ENCODE measurements around the gene PRKCH. TPM values are rescaled to one million over a fixed set of nuclear protein-coding genes. Genes with fewer than 3 reads are reported as not detected.

The PRKCH gene
- total RNA-seq, 1 donor: 3.3 TPM

GRCh38 chr14:61532763-61533162, 211.4 kb downstream of the PRKCH start:
- no peak for DNase-seq (ENCODE audit: insufficient read length, low spot score, missing footprints)
- Histone ChIP-seq H4K20me1 (ENCODE audit: insufficient read depth, low read length) (no peaks in the 10 kb centered on the region), H3K4me3 (ENCODE audit: insufficient read depth, low read length) (no peak overlapping the region), H3K27ac (ENCODE audit: low read depth, low read length) (no peak overlapping the region), H3K36me3 (ENCODE audit: insufficient read depth, low read length) (no peaks in the 10 kb centered on the region), H3K9me3 (ENCODE audit: low read depth, low read length) (no peaks in the 10 kb centered on the region), H3K27me3 (ENCODE audit: insufficient read depth, low read length) (no peaks in the 10 kb centered on the region), H3K4me1 (ENCODE audit: insufficient read depth, low read length) (peaks cover 52% of the 10 kb centered on the region), H3K4me2 (ENCODE audit: insufficient read depth, low read length) (no peak overlapping the region), H3K79me2 (ENCODE audit: insufficient read depth, low read length) (no peaks in the 10 kb centered on the region), H2AFZ (ENCODE audit: low read length) (no peak overlapping the region)
- no peak for TF ChIP-seq CTCF (IDR thresholded peaks at IDR 0.05; ENCODE audit: extremely low read depth, low read depth, low read length)

- DNase-seq (ENCODE audit: insufficient read length, low spot score, missing footprints): no peak
- no peaks in the 10 kb centered on the region for H4K20me1 ChIP-seq (ENCODE audit: insufficient read depth, low read length)
- no peak overlapping the region for H2AFZ ChIP-seq (ENCODE audit: low read length)
- no peak overlapping the region for H3K27ac ChIP-seq (ENCODE audit: low read depth, low read length)
- no peaks in the 10 kb centered on the region for H3K27me3 ChIP-seq (ENCODE audit: insufficient read depth, low read length)
- peaks cover 48% of the 10 kb centered on the region for H3K4me1 ChIP-seq (ENCODE audit: insufficient read depth, low read length)
- H3K79me2 ChIP-seq (ENCODE audit: insufficient read depth, low read length): no peaks in the 10 kb centered on the region
- no peak overlapping the region for H3K4me2 ChIP-seq (ENCODE audit: insufficient read depth, low read length)
- H3K4me3 ChIP-seq (ENCODE audit: insufficient read depth, low read length): no peak overlapping the region
- no peak for TF ChIP-seq CTCF (IDR thresholded peaks at IDR 0.05; ENCODE audit: extremely low read depth, low read depth, low read length)
- no peaks in the 10 kb centered on the region for H3K9me3 ChIP-seq (ENCODE audit: low read depth, low read length)
- no peaks in the 10 kb centered on the region for H3K36me3 ChIP-seq (ENCODE audit: insufficient read depth, low read length)
Measured at GRCh38 chr14:61533513-61534255, 212.3 kb downstream of the PRKCH start.

- Histone ChIP-seq H3K36me3 (ENCODE audit: insufficient read depth, low read length) (no peaks in the 10 kb centered on the region), H4K20me1 (ENCODE audit: insufficient read depth, low read length) (no peaks in the 10 kb centered on the region), H2AFZ (ENCODE audit: low read length) (no peak overlapping the region), H3K9me3 (ENCODE audit: low read depth, low read length) (no peaks in the 10 kb centered on the region), H3K4me1 (ENCODE audit: insufficient read depth, low read length) (peaks cover 43% of the 10 kb centered on the region), H3K4me3 (ENCODE audit: insufficient read depth, low read length) (no peak overlapping the region), H3K27ac (ENCODE audit: low read depth, low read length) (no peak overlapping the region), H3K4me2 (ENCODE audit: insufficient read depth, low read length) (no peak overlapping the region), H3K27me3 (ENCODE audit: insufficient read depth, low read length) (no peaks in the 10 kb centered on the region), H3K79me2 (ENCODE audit: insufficient read depth, low read length) (no peaks in the 10 kb centered on the region)
- DNase-seq (ENCODE audit: insufficient read length, low spot score, missing footprints): no peak
- no peak for TF ChIP-seq CTCF (IDR thresholded peaks at IDR 0.05; ENCODE audit: extremely low read depth, low read depth, low read length)
Measured at GRCh38 chr14:61535032-61535431, 213.7 kb downstream of the PRKCH start.

- no peaks in the 10 kb centered on the region for H3K27me3 ChIP-seq (ENCODE audit: insufficient read depth, low read length)
- no peaks in the 10 kb centered on the region for H3K9me3 ChIP-seq (ENCODE audit: low read depth, low read length)
- H2AFZ ChIP-seq (ENCODE audit: low read length): no peak overlapping the region
- no peak overlapping the region for H3K4me2 ChIP-seq (ENCODE audit: insufficient read depth, low read length)
- DNase-seq (ENCODE audit: insufficient read length, low spot score, missing footprints): no peak
- H3K36me3 ChIP-seq (ENCODE audit: insufficient read depth, low read length): no peaks in the 10 kb centered on the region
- peaks cover 43% of the 10 kb centered on the region for H3K4me1 ChIP-seq (ENCODE audit: insufficient read depth, low read length)
- H4K20me1 ChIP-seq (ENCODE audit: insufficient read depth, low read length): no peaks in the 10 kb centered on the region
- no peak overlapping the region for H3K4me3 ChIP-seq (ENCODE audit: insufficient read depth, low read length)
- no peak overlapping the region for H3K27ac ChIP-seq (ENCODE audit: low read depth, low read length)
- no peaks in the 10 kb centered on the region for H3K79me2 ChIP-seq (ENCODE audit: insufficient read depth, low read length)
- no peak for TF ChIP-seq CTCF (IDR thresholded peaks at IDR 0.05; ENCODE audit: extremely low read depth, low read depth, low read length)
Measured at GRCh38 chr14:61535458-61535857, 214.1 kb downstream of the PRKCH start.
